GDM1 (cell line): ENCODE data around the gene YKT6.
A peak's percentile ranks its signal among the peaks of the same experiment; 100 is the strongest.

Experiments used
- DNase-seq: peaks from one replicate; lab custom pipeline; 2025; lab: John Stamatoyannopoulos, UW

Gene YKT6

GRCh38 chr7:44232901-44233715, 32.3 kb downstream of the YKT6 start:
- no peak for DNase-seq

GRCh38 chr7:44235066-44235465, 34.3 kb downstream of the YKT6 start:
- no peak for DNase-seq

- no peak for DNase-seq
Observed at GRCh38 chr7:44235582-44236332, 35.0 kb downstream of the YKT6 start.

- no peak for DNase-seq
Observed at GRCh38 chr7:44236333-44236728, 35.6 kb downstream of the YKT6 start.

- no peak for DNase-seq
Observed at GRCh38 chr7:44237696-44238095, 36.9 kb downstream of the YKT6 start.

- no peak for DNase-seq
Observed at GRCh38 chr7:44238116-44238695, 37.4 kb downstream of the YKT6 start.

GRCh38 chr7:44239361-44239760, 38.6 kb downstream of the YKT6 start:
- no peak for DNase-seq

GRCh38 chr7:44240376-44240775, 39.6 kb downstream of the YKT6 start:
- DNase-seq, result no peak

- DNase-seq, result peak; percentile 29
Observed at GRCh38 chr7:44240983-44241510, 40.3 kb downstream of the YKT6 start.

- no peak for DNase-seq
Observed at GRCh38 chr7:44242091-44242490, 41.3 kb downstream of the YKT6 start.

GRCh38 chr7:44244282-44244681, 43.5 kb downstream of the YKT6 start:
- DNase-seq, result no peak

- DNase-seq, result no peak
Observed at GRCh38 chr7:44246396-44247113, 45.8 kb downstream of the YKT6 start.

- no peak for DNase-seq
Observed at GRCh38 chr7:44247868-44248651, 47.3 kb downstream of the YKT6 start.

- no peak for DNase-seq
Observed at GRCh38 chr7:44249639-44250234, 49.0 kb downstream of the YKT6 start.

GRCh38 chr7:44251269-44251668, 50.5 kb downstream of the YKT6 start:
- DNase-seq, result no peak

- no peak for DNase-seq
Observed at GRCh38 chr7:44251881-44252280, 51.1 kb downstream of the YKT6 start.

GRCh38 chr7:44256459-44256858, 55.7 kb downstream of the YKT6 start:
- DNase-seq, result no peak

GRCh38 chr7:44257213-44257612, 56.4 kb downstream of the YKT6 start:
- DNase-seq, result no peak

- DNase-seq, result peak; percentile 57
Observed at GRCh38 chr7:44257618-44258422, 57.0 kb downstream of the YKT6 start.

- DNase-seq, result no peak
Observed at GRCh38 chr7:44258423-44258760, 57.6 kb downstream of the YKT6 start.
